Neural progenitor cell (in vitro differentiated cells): ENCODE measurements around the gene GPR142.

Source experiments
- CTCF ChIP-seq: fragments of 200-600 bp; sonication (generic); IDR thresholded peaks from 2 replicates; pipeline ENCODE4 v1.5.1; 2017; ENCODE audit warnings: antibody characterized with exemption, mild to moderate bottlenecking
- EZH2 ChIP-seq: fragments of 200-600 bp; sonication (generic); IDR thresholded peaks from 2 replicates; pipeline ENCODE4 v1.6.1; 2017; ENCODE audit warnings: antibody characterized with exemption, mild to moderate bottlenecking, moderate library complexity
- EZH2phosphoT487 ChIP-seq: fragments of 200-600 bp; sonication (generic); IDR thresholded peaks from 2 replicates; pipeline ENCODE4 v1.6.1; 2017; ENCODE audit warnings: antibody characterized with exemption

GRCh38 chr17:74404218-74404617, 36.9 kb downstream of the GPR142 start:
- TF ChIP-seq CTCF (no peak), EZH2phosphoT487 (no peak), EZH2 (no peak)
